ENCODE results near the gene BAZ2B.
A peak's percentile ranks its signal among the peaks of the same experiment; 100 is the strongest.
"Not testable (repeated sequence)": the region's sequence is repeated elsewhere in the genome, so short reads cannot be mapped to it uniquely, and the experiment has no call there.

Gene BAZ2B

GRCh38 chr2:159616286-159616701 is at the start of gene BAZ2B:
Gene BAZ2B, minus strand, starts transcription at chr2:159616548. Its CDS starts 137,829 bp downstream, at chr2:159478719.
- no peak for DNase-seq (ENCODE audit: low read depth)

DNA sequence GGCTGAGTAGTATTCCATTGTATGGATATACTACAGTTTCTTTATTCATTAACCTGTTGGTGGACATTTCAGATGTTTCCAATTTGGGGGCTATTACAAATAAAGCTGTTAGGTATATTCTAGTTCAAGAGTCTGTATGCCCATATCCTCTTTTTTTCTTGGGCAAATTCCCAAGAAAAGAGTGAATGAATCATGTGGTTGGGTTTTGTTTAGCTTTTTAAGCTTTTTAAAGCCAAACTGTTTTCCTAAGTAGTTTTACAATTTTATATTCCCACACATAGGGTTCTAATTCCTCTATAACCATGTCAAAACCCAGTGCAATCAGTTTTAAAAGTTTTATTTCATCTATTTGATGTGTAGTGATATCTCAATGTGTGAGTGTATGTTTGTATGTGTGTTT is 44.9 kb upstream of the BAZ2B start:
- DNase-seq (ENCODE audit: low read depth) = no peak

DNA sequence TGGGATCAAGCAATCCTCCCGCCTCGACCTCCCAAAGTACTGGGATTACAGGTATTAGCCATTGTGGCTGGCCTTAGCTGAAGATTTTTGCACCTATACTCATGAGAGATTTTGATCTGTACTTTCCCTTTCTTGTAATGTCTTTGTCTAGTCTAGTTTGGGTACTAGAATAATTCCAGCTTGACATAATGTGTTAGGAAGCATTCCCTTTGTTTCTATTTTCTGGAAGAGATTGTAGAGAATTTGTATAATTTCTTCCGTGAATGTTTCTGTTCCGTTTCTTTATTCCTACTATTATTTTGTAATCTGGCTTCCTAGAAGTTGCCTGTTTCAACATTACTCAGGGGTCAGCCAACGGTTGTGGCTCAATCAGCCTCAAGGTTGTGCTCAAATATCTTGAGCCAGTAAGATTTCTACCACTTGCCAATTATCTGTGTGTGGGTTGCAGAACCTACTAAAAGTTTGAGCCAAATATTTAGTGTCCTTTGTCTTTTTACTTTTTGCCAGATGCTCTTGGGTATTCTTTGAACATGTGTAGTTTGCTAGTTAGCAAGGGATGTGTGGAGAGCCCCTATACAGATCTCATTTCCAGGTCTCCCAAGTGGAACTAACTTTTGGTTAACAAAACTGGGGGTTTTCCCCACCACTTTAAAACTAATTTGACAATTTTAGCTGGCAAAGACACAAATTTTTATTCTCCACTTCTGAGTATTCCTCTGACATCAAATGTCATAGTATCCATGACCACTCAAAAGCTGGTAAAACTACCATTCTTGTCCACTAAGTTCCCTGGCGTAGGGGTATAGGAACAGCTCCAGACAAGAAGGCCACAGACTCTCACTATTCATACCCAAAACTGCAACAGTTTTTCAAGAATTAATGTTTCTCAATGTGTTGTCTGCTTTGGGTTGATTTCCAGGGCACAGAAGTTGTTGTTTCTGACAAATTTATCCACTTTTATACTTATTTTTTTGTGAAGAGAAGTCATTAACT is 42.8 kb upstream of the BAZ2B start:
- no peak for DNase-seq (ENCODE audit: low read depth)

DNA sequence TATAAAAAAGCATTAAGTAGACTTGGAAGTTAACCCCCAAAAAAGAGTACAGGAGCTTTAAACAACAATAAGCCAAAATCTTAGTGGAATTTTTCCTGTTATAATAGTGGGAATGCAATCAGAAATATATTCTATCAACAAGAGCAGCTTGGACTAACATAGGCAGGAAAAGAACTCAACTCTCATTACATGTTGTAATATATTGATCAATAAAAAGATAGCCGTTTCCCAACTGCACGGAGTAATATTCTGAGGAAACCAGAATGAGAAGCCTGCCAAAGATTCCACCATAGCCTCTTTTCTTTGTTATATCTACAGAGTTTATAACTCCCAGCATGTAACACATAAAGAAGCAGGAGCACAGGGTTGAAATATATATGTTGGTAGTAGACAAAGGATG is 37.6 kb upstream of the BAZ2B start:
- no peak for DNase-seq (ENCODE audit: low read depth)

GRCh38 chr2:159651884-159652283 is 35.5 kb upstream of the BAZ2B start:
- DNase-seq (ENCODE audit: low read depth) = no peak

DNA sequence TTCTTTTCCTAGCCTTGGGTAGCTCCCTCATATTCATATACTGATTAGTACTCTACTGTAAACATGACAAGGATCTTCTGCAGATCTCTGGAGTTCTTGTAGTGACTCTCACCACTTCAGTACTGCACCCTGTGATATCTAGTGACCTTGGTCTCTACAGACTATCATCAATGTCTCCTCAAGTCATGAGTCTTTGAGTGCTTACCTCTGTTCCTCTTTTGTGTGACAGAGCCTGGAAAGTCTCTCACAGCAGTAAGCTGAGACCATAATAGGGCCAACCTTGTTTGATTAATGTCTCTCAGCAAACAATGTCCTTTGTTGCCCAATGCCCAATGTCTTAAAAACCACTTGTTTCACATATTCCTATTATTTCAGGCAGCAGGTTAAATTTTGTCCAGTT is 34.2 kb upstream of the BAZ2B start:
- no peak for DNase-seq (ENCODE audit: low read depth)

- DNase-seq (ENCODE audit: low read depth) = no peak
These were observed 32.3 kb upstream of the BAZ2B start for GRCh38 chr2:159648643-159649042.

GRCh38 chr2:159647667-159648066 is 31.3 kb upstream of the BAZ2B start:
- DNase-seq (ENCODE audit: low read depth) = no peak

- DNase-seq (ENCODE audit: low read depth) = no peak
These were observed 23.8 kb upstream of the BAZ2B start for GRCh38 chr2:159640176-159640575.

DNA sequence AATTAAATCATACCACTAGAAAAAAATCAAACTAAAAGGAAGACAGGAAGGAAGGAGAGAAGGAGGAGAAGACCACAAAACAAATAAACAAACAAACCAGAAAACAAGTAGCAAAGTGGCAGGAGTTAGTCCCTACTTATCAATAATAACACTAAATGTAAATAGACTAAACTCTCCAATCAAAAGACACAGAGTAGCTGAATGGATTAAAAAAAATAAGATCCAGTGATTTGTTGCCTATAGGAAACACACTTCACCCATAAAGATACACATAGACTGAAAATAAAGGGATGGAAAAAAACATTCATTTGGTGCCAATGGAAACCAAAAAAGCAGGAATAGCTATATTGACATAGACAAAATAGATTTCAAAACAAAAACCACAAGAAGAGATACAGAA is 23.4 kb upstream of the BAZ2B start:
- DNase-seq (ENCODE audit: low read depth) = no peak

DNA sequence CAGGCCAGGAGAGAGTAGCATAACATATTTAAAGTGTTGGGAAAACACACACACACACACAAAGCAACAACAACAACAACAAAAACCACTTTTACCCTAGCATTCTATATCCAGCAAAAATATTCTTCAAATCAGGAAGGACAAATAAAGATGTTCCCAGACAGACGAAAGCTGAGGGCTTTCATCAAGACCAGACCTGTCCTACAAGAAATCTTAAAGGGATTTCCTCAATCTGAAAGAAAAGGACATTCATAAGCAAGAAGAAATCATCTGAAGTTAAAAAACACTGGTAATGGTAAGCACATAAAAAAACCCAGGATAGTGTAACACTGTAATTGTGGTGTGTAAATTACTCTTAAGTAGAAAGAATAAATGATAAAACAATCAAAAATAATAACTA is 22.7 kb upstream of the BAZ2B start:
- DNase-seq (ENCODE audit: low read depth) = no peak

GRCh38 chr2:159637988-159638501 is 21.7 kb upstream of the BAZ2B start:
- no peak for DNase-seq (ENCODE audit: low read depth)

GRCh38 chr2:159637240-159637639 is 20.9 kb upstream of the BAZ2B start:
- DNase-seq (ENCODE audit: low read depth) = no peak

DNA sequence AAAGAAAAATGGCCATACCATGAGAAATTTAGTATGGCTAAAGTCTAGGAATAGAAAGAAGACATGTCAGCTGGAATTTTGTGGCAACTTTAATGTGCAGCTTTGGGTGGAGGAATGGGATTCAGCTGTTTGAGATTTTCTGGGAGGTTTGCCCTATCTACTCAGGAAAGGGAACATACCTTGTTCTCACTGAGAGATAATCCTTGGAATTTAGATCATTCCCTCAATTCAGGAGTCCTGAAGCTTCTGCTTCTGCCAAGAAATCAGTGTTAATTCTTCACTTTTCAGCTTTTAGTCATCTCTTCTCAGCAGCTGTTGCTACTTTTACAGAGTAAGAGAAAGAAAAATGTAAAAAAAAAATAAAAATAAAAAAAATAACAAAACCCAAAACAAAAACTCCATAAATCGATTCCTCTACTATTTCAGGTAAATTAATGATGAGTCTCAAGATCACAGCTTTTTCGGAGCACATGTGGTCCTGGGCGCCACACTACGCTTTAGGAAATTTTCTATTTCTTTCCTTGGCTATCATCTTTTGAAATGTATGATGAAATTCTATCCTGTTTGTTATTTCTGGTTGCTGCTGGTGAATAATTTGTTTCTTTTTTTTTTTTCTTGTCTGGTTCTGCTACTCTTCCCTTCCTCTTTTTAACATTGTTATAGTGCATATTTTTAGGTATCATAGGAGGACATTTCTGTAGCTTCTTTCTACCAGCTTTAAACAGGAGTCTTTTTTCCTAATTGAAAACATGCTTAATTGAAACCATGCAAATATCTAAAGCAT is 18.9 kb upstream of the BAZ2B start:
- DNase-seq (ENCODE audit: low read depth) = no peak

- no peak for DNase-seq (ENCODE audit: low read depth)
These were observed 16.9 kb upstream of the BAZ2B start for GRCh38 chr2:159633219-159633618.

DNA sequence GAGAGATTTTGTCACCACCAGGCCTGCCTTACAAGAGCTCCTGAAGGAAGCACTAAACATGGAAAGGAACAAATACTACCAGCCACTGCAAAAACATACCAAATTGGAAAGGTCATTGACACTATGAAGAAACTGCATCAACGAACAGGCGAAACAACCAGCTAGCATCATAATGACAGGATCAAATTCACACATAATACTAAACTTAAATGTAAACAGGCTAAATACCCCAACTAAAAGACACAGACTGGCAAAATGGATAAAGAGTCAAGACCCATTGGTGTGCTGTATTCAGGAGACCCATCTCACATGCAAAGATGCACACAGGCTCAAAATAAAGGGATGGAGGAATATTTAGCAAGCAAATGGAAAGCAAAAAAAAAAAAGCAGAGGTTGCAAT is 9.3 kb upstream of the BAZ2B start:
- DNase-seq (ENCODE audit: low read depth) = not testable (repeated sequence)

DNA sequence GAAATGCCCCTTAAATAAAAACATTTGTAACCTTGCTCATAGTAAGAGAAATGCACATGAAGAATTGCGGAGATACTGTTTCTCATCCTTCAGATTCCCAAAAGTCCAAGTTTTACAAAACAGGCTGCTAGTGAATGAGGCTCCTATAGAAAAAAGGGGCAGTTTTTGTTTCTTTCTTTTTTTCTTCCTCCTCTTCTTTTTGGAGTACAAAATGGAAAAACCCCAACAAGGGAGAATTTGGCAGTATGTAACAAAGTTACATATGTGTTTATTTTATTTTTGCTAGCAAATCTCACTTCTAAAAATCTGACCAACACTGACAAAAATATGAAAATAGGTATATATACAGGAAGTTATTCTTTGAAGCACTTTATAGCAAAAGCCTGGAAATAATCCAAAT is 7.1 kb upstream of the BAZ2B start:
- no peak for DNase-seq (ENCODE audit: low read depth)

GRCh38 chr2:159622966-159623365 is 6.6 kb upstream of the BAZ2B start:
- no peak for DNase-seq (ENCODE audit: low read depth)

- DNase-seq (ENCODE audit: low read depth) = no peak
These were observed 4.4 kb upstream of the BAZ2B start for GRCh38 chr2:159620796-159621195.

GRCh38 chr2:159617646-159618045 is 1.3 kb upstream of the BAZ2B start:
- no peak for DNase-seq (ENCODE audit: low read depth)

- DNase-seq (ENCODE audit: low read depth) = no peak
These were observed 752 bp upstream of the BAZ2B start for GRCh38 chr2:159617100-159617499.

- peak; percentile 9 for DNase-seq (ENCODE audit: low read depth)
These were observed 722 bp downstream of the BAZ2B start for GRCh38 chr2:159615367-159616285.

All from stimulated activated CD8-positive, alpha-beta memory T cell treated with anti-CD3 and anti-CD28 coated beads, Interleukin-7, amount 100 ng/mL, for 24 hours (primary cell).